GM12875 (cell line): Measurements from ENCODE around the gene JAG2.

Source experiments
- H3K4me3 ChIP-seq: one replicate; pipeline ENCODE4 v1.5.1; 2011; ENCODE audit warnings: low read depth, low read length, control low read depth
- CTCF ChIP-seq: IDR thresholded peaks from 2 replicates; pipeline ENCODE4 v1.5.1; 2011; ENCODE audit warnings: low read depth, mild to moderate bottlenecking, control low read depth, inconsistent platforms, low read length, moderate library complexity, borderline replicate concordance; ENCODE audit not compliant: insufficient read depth

JAG2 gene

GRCh38 chr14:105148604-105149145, 19.9 kb downstream of the JAG2 start:
- H3K4me3 ChIP-seq: no peak overlapping the region
- TF ChIP-seq CTCF: no peak

- H3K4me3 ChIP-seq: no peak overlapping the region
- no peak for TF ChIP-seq CTCF
These were observed 20.6 kb downstream of the JAG2 start for GRCh38 chr14:105147671-105148603.

- no peak overlapping the region for H3K4me3 ChIP-seq
- TF ChIP-seq CTCF: no peak
These were observed 21.5 kb downstream of the JAG2 start for GRCh38 chr14:105146976-105147635.

GRCh38 chr14:105146181-105146975, 22.2 kb downstream of the JAG2 start:
- no peak for TF ChIP-seq CTCF
- H3K4me3 ChIP-seq: no peak overlapping the region

GRCh38 chr14:105145381-105146180, 23.0 kb downstream of the JAG2 start:
- H3K4me3 ChIP-seq: no peak overlapping the region
- TF ChIP-seq CTCF: no peak
